ENCODE data around the gene NCAN. TPM values are rescaled to one million over a fixed set of nuclear protein-coding genes. Genes with fewer than 3 reads are reported as not detected.
"Not testable (repeated sequence)": the region's sequence is repeated elsewhere in the genome, so short reads cannot be mapped to it uniquely, and the experiment has no call there.

NCAN gene
- total RNA-seq, 3 donors from 2014 or later = not detected

GRCh38 chr19:19214892-19215291 lies 3.1 kb downstream of the NCAN start:
- no peaks in the 10 kb centered on the region for H3K4me1 ChIP-seq
- TF ChIP-seq POLR2A (IDR thresholded peaks at IDR 0.05) (no peak), POLR2AphosphoS5 (IDR thresholded peaks at IDR 0.05) (no peak), CTCF (IDR thresholded peaks at IDR 0.05) (no peak)
- no peak overlapping the region for H3K27ac ChIP-seq
- H3K4me3 ChIP-seq = no peak overlapping the region
- no peaks in the 10 kb centered on the region for H3K9me3 ChIP-seq
- intact Hi-C loops (cut with DNase I; ENCODE audit: low total_unique reads) = no loop called here
- H3K27me3 ChIP-seq = peaks cover 3 to 56% of the 10 kb centered on the region in 2 donors
- no peak for DNase-seq (ENCODE audit: low spot score in 2 of 2)
- H3K36me3 ChIP-seq = no peaks in the 10 kb centered on the region

DNA sequence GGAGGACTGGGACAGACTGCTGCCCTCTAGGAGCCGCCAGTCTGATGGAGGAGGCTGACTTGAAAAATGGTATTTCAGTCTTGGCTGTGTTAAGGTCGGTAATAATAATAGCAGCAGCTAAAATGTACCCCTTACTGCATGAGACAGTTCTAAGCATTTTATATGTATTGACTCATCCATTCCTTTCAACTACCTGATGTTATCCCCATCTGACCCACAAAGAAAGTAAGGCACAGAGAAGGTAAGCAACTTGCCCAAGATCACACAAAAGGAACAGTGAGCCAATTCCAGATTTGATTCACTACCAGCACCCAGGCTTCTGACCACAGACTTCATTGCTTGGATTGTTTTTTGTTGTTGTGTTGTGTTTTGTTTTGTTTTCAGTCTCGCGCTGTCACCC lies 4.0 kb downstream of the NCAN start:
- H3K36me3 ChIP-seq = no peaks in the 10 kb centered on the region
- H3K4me1 ChIP-seq = no peaks in the 10 kb centered on the region
- no peak overlapping the region for H3K4me3 ChIP-seq
- DNase-seq (ENCODE audit: low spot score in 2 of 2) = no peak
- H3K27me3 ChIP-seq = peaks cover 3 to 55% of the 10 kb centered on the region in 2 donors
- H3K9me3 ChIP-seq = no peaks in the 10 kb centered on the region
- TF ChIP-seq POLR2AphosphoS5 (IDR thresholded peaks at IDR 0.05) (no peak), POLR2A (IDR thresholded peaks at IDR 0.05) (no peak), CTCF (IDR thresholded peaks at IDR 0.05) (no peak)
- intact Hi-C loops (cut with DNase I; ENCODE audit: low total_unique reads) = no loop called here
- no peak overlapping the region for H3K27ac ChIP-seq

DNA sequence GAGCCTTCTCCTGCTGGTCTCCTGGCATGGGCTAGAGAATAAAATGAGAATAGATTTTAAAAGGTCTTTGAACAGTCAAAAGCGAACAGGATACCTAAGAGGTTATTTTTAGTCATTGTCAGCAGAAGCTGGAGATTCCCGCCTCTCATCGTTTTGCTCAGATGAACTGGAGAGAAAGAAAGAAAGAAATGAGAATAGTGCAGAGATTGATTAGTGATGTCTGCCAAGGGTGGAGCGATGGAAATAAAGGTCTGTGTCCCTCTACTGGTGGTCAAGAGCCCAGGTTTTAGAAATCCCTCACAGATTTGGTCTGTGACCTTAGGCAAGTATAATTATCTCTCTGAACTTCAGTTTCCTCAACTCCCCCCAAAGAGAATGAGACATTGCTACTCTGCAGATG lies 5.3 kb downstream of the NCAN start:
- no peak overlapping the region for H3K27ac ChIP-seq
- H3K36me3 ChIP-seq = no peaks in the 10 kb centered on the region
- H3K4me1 ChIP-seq = no peaks in the 10 kb centered on the region
- H3K9me3 ChIP-seq = no peaks in the 10 kb centered on the region
- intact Hi-C loops (cut with DNase I; ENCODE audit: low total_unique reads) = no loop called here
- no peak for DNase-seq (ENCODE audit: low spot score in 2 of 2)
- TF ChIP-seq POLR2A (IDR thresholded peaks at IDR 0.05) = no peak
- TF ChIP-seq CTCF (IDR thresholded peaks at IDR 0.05) = no peak
- no peak for TF ChIP-seq POLR2AphosphoS5 (IDR thresholded peaks at IDR 0.05)
- no peak overlapping the region for H3K4me3 ChIP-seq
- peaks cover 0 to 42% of the 10 kb centered on the region in 2 donors for H3K27me3 ChIP-seq

DNA sequence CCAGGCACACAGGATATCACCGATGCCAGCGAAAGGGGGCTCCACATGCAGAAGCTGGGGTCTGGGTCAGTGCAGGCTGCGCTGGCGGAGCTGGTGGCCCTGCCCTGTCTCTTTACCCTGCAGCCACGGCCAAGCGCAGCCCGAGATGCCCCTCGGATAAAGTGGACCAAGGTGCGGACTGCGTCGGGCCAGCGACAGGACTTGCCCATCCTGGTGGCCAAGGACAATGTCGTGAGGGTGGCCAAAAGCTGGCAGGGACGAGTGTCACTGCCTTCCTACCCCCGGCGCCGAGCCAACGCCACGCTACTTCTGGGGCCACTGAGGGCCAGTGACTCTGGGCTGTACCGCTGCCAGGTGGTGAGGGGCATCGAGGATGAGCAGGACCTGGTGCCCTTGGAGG lies 7.2 kb downstream of the NCAN start:
- no peaks in the 10 kb centered on the region for H3K9me3 ChIP-seq
- no peak overlapping the region for H3K4me3 ChIP-seq
- peaks cover 0 to 27% of the 10 kb centered on the region in 2 donors for H3K27me3 ChIP-seq
- DNase-seq (ENCODE audit: low spot score in 2 of 2) = no peak
- TF ChIP-seq POLR2A (IDR thresholded peaks at IDR 0.05) = no peak
- TF ChIP-seq CTCF (IDR thresholded peaks at IDR 0.05) = no peak
- TF ChIP-seq POLR2AphosphoS5 (IDR thresholded peaks at IDR 0.05) = no peak
- no peaks in the 10 kb centered on the region for H3K4me1 ChIP-seq
- H3K36me3 ChIP-seq = no peaks in the 10 kb centered on the region
- intact Hi-C loops (cut with DNase I; ENCODE audit: low total_unique reads) = no loop called here
- H3K27ac ChIP-seq = no peak overlapping the region

DNA sequence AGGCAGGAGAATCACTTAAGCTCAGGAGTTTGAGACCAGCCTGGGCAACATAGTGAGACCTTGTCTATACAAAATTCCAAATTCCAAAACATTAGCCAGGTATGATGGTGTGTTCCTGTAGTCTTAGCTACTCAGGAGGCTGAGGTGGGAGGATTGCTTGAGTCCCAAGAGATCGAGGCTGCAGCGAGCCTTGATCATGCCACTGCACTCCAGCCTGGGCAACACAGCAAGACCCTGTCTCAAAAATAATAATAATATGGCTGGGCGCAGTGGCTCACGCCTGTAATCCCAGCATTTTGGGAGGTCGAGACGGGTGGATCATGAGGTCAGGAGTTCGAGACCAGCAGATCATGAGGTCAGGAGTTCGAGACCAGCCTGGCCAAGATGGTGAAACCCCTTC lies 9.2 kb downstream of the NCAN start:
- H3K36me3 ChIP-seq; H3K4me3 ChIP-seq; H3K4me1 ChIP-seq; intact Hi-C loops (cut with DNase I; ENCODE audit: low total_unique reads); H3K27ac ChIP-seq; DNase-seq (ENCODE audit: low spot score in 2 of 2); H3K9me3 ChIP-seq: not testable (repeated sequence)
- H3K27me3 ChIP-seq = peaks cover 0 to 30% of the 10 kb centered on the region in 2 donors

- intact Hi-C loops (cut with DNase I; ENCODE audit: low total_unique reads) = no loop called here
- TF ChIP-seq POLR2AphosphoS5 (IDR thresholded peaks at IDR 0.05) (no peak), POLR2A (IDR thresholded peaks at IDR 0.05) (no peak)
- H3K27me3 ChIP-seq = peaks cover 3 to 44% of the 10 kb centered on the region in 2 donors
Measured at GRCh38 chr19:19223060-19223459, 11.3 kb downstream of the NCAN start.

More at GRCh38 chr19:19223060-19223459, 11.3 kb downstream of the NCAN start:
- Histone ChIP-seq H3K36me3 (no peaks in the 10 kb centered on the region), H3K9me3 (no peaks in the 10 kb centered on the region), H3K27ac (no peak overlapping the region), H3K4me3 (no peak overlapping the region), H3K4me1 (no peaks in the 10 kb centered on the region)
- DNase-seq (ENCODE audit: low spot score in 2 of 2) = no peak
